Lung (tissue), 12 donors: ENCODE results near the gene COL25A1. TPM values are rescaled to one million over a fixed set of nuclear protein-coding genes. Genes with fewer than 3 reads are reported as not detected.

Experiments used
- ATAC-seq: fragments of 200-7000 bp; cut with Tn5 transposase; one replicate; pipeline ENCODE4 v1.9.1; 2020; ENCODE audit warnings: moderate number of reproducible peaks; ENCODE audit not compliant: insufficient read depth, low FRiP score
- DNase-seq, 3 donors: peaks; one replicate each; pipeline ENCODE4 v3.0.0-alpha.2; 2013 to 2017
- H3K27ac ChIP-seq, 2 donors: one replicate each; pipeline ENCODE4 v1.5.1; 2013; ENCODE audit warnings: mild to moderate bottlenecking in 2 of 2, moderate library complexity in 2 of 2, control low read depth in 1 of 2, inconsistent platforms in 1 of 2, low read depth in 1 of 2, low read length in 1 of 2
- H3K27me3 ChIP-seq, 3 donors: one replicate each; pipeline ENCODE4 v1.5.1; 2013; ENCODE audit warnings: low read length in 2 of 3; ENCODE audit not compliant: control insufficient read depth in 3 of 3, insufficient read depth in 3 of 3
- H3K36me3 ChIP-seq, 4 donors: one replicate each; pipeline ENCODE4 v1.5.1; 2013; ENCODE audit warnings: low read length in 4 of 4, mild to moderate bottlenecking in 1 of 4, moderate library complexity in 1 of 4; ENCODE audit not compliant: control insufficient read depth in 4 of 4, insufficient read depth in 4 of 4
- H3K4me1 ChIP-seq, 5 donors: one replicate each; pipeline ENCODE4 v1.5.1; 2013; ENCODE audit warnings: low read length in 5 of 5, mild to moderate bottlenecking in 2 of 5, moderate library complexity in 1 of 5; ENCODE audit not compliant: control insufficient read depth in 5 of 5, insufficient read depth in 5 of 5
- H3K4me3 ChIP-seq: one replicate; pipeline ENCODE4 v1.5.1; 2013; ENCODE audit warnings: mild to moderate bottlenecking, control low read depth, moderate library complexity
- H3K9ac ChIP-seq, 2 donors: one replicate each; pipeline ENCODE4 v1.5.1; 2013; ENCODE audit warnings: low read length in 2 of 2, control low read depth in 1 of 2; ENCODE audit not compliant: insufficient read depth in 1 of 2
- H3K9me3 ChIP-seq, 4 donors: one replicate each; pipeline ENCODE4 v1.5.1; 2013; ENCODE audit warnings: low read length in 3 of 4, mild to moderate bottlenecking in 1 of 4, moderate library complexity in 1 of 4; ENCODE audit not compliant: control insufficient read depth in 4 of 4, insufficient read depth in 3 of 4
- CTCF ChIP-seq: IDR thresholded peaks from 2 replicates; pipeline ENCODE4 v1.5.1; 2012; ENCODE audit warnings: mild to moderate bottlenecking; ENCODE audit errors: control extremely low read depth, extremely low read depth
- WGBS, 2 donors: extraction: QIAGEN DNeasy Blood & Tissue Kit; methylation state at CpG; one replicate each; pipeline ENCODE4 v1.1.7; 2013; 5-methylcytosine and 5-hydroxymethylcytosine counted together
- polyA plus RNA-seq, 2 donors: library from polyadenylated mRNA; stranded (reverse); fragments of 200-250 nt; gene quantifications; one replicate each; pipeline ENCODE4 v1.2.1, GENCODE V29; 2013
- total RNA-seq, 2 donors: library from RNA; depleted of rRNA in 1 of 2; stranded (reverse); fragments of >200 nt in 1 of 2; gene quantifications; one replicate each; pipeline ENCODE4 v1.2.1, GENCODE V29; 2014 to 2021
- donor health status: control.
- donor health status: control.
- donor health status: Bipolar disorder and iron deficiency.
- donor health status: healthy.
- donor health status: DM: yes; HTN: yes; CAD: no.

COL25A1 gene
- total and polyA plus RNA-seq, 4 donors: 0.06 to 3.5 (median 1.8) TPM

DNA sequence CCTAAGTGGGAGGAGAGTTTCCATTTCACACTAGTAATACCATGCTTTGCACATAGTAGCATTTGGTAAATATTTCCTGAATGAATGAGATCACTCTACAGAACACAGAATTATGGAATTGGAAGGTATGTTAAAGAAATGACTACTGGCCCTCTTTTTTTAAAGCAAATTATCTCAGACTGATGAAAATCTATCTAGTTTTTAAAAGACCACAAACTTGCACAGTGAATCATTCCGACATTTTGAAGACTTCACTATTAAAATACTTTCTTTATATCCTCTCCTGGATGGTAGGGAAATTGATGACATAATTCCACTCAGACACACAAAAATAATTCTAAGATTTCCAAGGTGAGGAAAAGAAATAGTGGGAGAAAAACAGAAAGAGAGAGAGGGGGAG lies 471.2 kb downstream of the COL25A1 start:
- H3K4me3 ChIP-seq: no peak overlapping the region
- ATAC-seq (no peak), DNase-seq (no peak)
- TF ChIP-seq CTCF: no peak
- H3K27ac ChIP-seq: no peak overlapping the region
- peaks cover 2 to 10% (median 5%) of the 10 kb centered on the region in 5 donors for H3K4me1 ChIP-seq
- WGBS, 2 donors: 93 to 96% methylated on average over 1 of the region's 1 CpG
- H3K9ac ChIP-seq: no peak overlapping the region
- H3K27me3 ChIP-seq: no peaks in the 10 kb centered on the region
- H3K36me3 ChIP-seq: no peaks in the 10 kb centered on the region
- H3K9me3 ChIP-seq: no peaks in the 10 kb centered on the region

DNA sequence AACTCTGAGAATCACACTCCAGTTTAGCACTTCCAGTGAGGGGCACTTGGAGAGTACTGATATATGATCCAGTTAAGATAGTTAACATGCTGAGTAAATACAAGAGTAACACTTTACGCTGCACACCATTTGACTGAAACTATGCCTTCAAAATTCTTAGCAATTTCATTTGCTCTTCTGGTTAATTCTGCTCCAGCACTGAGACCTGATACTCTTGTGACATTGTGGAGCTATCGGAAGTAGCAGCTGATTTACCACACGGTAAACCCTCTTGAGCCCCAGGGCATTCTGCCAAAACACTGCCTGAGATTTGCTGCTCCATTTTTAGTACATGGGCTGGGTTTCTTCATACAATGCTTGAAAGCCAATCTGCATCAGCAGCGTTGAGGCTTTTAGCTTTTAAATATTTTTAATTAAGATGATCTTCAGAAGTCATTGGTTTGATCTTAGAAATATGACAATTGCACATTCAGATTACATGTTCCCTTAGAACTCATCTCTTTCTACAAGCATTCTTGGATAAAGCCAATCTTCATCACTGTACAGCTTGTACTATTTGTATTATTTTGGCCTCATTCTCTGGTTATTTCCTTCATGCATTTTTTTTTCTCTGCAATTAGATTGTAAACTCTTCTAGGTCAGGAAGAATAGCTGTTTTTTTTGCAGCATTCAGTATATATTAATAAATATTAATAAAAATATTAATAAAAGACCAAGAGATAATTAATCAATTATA lies 471.8 kb downstream of the COL25A1 start:
- 36 to 45% methylated on average over 4 of the region's 4 CpGs for whole genome bisulfite sequencing, 2 donors
- H3K9ac ChIP-seq: no peak overlapping the region

GRCh38 chr4:108829966-108830492 lies 472.4 kb downstream of the COL25A1 start:
- ATAC-seq (no peak), DNase-seq (no peak)
- TF ChIP-seq CTCF: no peak

More for the DNA sequence above, 471.8 kb downstream of the COL25A1 start:
- peak overlapping the region in 1 of 2 donors; percentile 60 for H3K27ac ChIP-seq
- H3K27me3 ChIP-seq: no peaks in the 10 kb centered on the region
- ATAC-seq (no peak), DNase-seq (peak; percentile 67 to 89 (median 72))
- H3K4me1 ChIP-seq: peaks cover 2 to 10% (median 5%) of the 10 kb centered on the region in 5 donors
- no peak overlapping the region for H3K4me3 ChIP-seq
- no peak for TF ChIP-seq CTCF
- H3K9me3 ChIP-seq: no peaks in the 10 kb centered on the region
- H3K36me3 ChIP-seq: no peaks in the 10 kb centered on the region

More at GRCh38 chr4:108829966-108830492, 472.4 kb downstream of the COL25A1 start:
- no peaks in the 10 kb centered on the region for H3K27me3 ChIP-seq
- no peaks in the 10 kb centered on the region for H3K9me3 ChIP-seq
- peak overlapping the region in 1 of 2 donors; percentile 60 for H3K27ac ChIP-seq
- H3K4me1 ChIP-seq: peaks cover 2 to 10% (median 5%) of the 10 kb centered on the region in 5 donors
- 64 to 81% methylated on average over 4 of the region's 4 CpGs for WGBS, 2 donors
- H3K4me3 ChIP-seq: no peak overlapping the region
- no peaks in the 10 kb centered on the region for H3K36me3 ChIP-seq
- no peak overlapping the region for H3K9ac ChIP-seq
